ENCODE results near the gene FOLR1.
A peak's percentile ranks its signal among the peaks of the same experiment; 100 is the strongest.

Gene FOLR1

DNA sequence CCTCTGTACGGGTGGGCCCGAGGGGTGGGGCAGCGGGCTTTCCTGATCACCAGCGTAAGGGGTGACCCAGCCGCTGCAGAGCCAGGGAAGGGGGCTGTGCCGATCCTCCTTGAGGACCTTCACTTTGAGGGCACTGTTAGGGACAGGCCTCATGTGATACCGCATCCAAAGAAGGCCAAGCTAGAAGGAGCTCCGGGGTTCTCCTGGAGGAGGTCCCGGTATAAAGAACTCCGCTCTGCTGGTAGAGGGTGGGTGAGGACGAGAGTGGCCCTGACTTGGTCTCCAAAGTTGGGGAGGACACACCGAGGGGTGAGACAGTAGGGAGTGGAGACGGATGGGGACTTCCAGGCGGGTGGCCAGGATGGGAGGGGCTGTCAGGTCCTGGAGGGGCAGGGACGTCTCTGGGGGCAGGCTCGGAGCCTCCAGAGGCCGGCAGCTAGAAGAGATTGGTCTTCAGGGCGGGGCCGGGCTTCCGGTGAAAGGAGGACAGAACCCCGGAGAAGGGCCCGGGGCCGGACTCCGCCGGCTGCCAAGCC, 47.4 kb downstream of the FOLR1 start:
- TF ChIP-seq, protein P1, sequence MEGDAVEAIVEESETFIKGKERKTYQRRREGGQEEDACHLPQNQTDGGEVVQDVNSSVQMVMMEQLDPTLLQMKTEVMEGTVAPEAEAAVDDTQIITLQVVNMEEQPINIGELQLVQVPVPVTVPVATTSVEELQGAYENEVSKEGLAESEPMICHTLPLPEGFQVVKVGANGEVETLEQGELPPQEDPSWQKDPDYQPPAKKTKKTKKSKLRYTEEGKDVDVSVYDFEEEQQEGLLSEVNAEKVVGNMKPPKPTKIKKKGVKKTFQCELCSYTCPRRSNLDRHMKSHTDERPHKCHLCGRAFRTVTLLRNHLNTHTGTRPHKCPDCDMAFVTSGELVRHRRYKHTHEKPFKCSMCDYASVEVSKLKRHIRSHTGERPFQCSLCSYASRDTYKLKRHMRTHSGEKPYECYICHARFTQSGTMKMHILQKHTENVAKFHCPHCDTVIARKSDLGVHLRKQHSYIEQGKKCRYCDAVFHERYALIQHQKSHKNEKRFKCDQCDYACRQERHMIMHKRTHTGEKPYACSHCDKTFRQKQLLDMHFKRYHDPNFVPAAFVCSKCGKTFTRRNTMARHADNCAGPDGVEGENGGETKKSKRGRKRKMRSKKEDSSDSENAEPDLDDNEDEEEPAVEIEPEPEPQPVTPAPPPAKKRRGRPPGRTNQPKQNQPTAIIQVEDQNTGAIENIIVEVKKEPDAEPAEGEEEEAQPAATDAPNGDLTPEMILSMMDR (conservative IDR thresholded peaks at IDR 0.05; ENCODE audit: low read depth, low read length) = no peak
- peak; percentile 47 for DNase-seq (ENCODE audit: low read depth)
- H3K4me3 ChIP-seq (ENCODE audit: low read depth, low read length) = peak overlapping the region; percentile 28

DNA sequence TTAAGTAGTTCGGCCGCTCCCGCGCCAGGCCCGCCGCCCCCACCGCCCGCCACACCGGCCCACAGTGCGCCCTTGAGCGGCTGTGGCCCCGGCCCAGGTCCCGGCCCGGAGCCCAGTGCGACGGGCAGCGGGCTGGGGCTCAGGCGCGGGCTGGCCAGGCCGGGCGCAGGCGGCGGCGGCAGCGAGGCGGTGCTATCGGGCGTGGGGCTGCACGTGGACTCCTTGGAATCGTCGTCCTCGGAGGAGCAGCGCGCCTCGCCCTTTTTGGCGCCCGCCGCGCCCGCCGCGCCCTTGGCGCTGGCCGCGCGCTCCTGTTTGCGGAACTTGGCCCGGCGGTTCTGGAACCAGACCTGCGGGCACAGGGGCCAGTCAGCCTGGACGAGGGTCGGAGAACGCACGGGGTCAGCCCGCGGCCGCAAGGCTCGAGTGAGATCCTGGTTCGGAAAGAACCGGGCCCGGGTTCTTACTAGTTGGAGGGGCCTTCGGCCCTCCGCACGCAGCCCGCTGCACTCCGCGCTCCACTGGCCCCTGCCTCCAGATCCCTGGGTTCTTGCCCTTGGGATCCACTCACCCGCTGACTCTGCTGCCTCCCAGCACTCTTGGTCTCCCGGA, 48.0 kb downstream of the FOLR1 start:
- peak; percentile 30 for DNase-seq (ENCODE audit: low read depth)
- peak overlapping the region; percentile 28 for H3K4me3 ChIP-seq (ENCODE audit: low read depth, low read length)

DNA sequence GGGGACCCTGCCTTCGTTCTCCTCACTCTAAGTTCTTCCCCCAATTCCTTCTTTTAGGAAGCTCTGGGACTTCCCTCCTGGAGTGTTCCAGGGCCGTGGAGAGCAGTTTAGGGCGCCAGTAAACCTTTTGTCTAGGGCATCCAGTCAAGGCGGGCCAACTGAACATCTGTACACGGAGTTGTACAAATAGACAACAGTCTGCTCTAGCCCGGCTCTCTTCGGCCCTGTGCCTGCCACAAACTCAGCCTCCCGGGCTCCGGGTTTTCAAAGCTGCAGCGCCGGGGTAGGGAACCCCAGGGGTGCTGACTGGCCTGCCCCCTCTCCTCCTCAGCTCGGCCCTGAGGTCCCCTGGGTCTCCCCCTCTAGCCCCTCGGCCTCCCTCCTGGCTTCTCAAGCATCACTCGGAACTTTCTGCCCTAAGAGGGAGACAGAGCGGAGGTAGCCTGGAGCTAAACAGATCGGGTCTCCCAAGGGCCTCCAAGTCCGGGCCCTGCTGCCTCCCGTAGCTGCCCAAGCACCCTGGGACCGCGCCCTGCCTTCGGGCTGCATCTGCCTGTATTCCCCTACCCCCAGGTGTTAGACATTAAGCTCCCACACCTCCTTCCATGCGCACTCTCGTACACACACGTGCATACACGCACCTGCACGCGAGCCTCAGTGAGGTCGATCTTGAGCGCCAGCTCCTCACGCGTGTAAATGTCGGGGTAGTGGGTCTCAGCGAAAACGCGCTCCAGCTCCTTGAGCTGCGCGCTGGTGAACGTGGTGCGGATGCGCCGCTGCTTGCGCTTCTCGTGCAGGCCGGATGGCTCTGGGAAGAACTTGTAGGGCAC, 48.7 kb downstream of the FOLR1 start:
- TF ChIP-seq, protein P1 (conservative IDR thresholded peaks at IDR 0.05; ENCODE audit: low read depth, low read length) = no peak
- DNase-seq (ENCODE audit: low read depth) = peak; percentile 34
- H3K4me3 ChIP-seq (ENCODE audit: low read depth, low read length) = no peak overlapping the region

More for the DNA sequence above, 48.0 kb downstream of the FOLR1 start:
- TF ChIP-seq, protein P1 (conservative IDR thresholded peaks at IDR 0.05; ENCODE audit: low read depth, low read length) = no peak

DNA sequence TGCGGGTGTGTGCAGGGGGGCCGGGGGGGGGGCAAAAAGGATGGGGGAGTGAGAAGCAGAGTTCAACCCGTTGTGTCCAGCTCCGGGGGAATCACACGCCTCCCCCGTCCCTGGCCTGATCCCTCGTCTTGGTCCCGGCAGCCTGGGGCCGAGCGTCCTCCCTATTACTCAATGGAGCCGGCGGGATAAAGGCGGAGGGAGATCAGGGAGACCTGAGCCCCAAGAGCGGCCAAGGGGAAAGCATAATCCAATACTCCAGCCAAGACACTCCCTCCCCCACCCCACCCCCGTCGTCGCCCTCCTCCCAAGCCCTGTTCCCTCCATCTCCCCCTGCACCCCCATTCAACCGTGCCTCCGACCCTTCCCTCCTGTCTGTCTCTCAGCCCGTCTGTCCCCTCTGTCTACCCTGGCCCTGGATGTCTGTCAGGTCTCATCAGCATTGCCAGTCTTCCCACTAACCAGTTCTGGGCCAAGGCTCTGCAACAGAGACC, 49.4 kb downstream of the FOLR1 start:
- no peak overlapping the region for H3K4me3 ChIP-seq (ENCODE audit: low read depth, low read length)
- DNase-seq (ENCODE audit: low read depth) = no peak
- TF ChIP-seq, protein P1 (conservative IDR thresholded peaks at IDR 0.05; ENCODE audit: low read depth, low read length) = no peak

DNA sequence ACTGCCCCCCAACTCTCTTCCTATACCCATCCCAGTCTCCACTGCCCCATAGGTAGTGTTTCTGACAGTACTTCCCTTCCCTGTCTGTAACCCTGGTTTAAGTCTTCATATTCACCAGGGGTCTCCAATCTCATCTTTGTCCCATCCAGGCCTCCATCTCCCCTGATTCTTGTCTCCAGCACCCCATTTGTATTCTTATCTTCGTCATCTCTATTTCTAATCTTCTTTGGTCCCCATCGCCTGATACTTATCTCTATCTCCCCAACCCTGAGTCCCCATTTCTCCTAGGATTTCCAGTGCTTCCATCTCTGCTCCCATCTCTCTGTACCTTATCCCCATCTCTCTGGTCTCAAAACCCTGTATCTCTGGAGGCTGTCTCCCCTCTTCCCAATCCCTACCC, 50.2 kb downstream of the FOLR1 start:
- DNase-seq (ENCODE audit: low read depth) = no peak
- TF ChIP-seq, protein P1 (conservative IDR thresholded peaks at IDR 0.05; ENCODE audit: low read depth, low read length) = no peak
- no peak overlapping the region for H3K4me3 ChIP-seq (ENCODE audit: low read depth, low read length)

DNA sequence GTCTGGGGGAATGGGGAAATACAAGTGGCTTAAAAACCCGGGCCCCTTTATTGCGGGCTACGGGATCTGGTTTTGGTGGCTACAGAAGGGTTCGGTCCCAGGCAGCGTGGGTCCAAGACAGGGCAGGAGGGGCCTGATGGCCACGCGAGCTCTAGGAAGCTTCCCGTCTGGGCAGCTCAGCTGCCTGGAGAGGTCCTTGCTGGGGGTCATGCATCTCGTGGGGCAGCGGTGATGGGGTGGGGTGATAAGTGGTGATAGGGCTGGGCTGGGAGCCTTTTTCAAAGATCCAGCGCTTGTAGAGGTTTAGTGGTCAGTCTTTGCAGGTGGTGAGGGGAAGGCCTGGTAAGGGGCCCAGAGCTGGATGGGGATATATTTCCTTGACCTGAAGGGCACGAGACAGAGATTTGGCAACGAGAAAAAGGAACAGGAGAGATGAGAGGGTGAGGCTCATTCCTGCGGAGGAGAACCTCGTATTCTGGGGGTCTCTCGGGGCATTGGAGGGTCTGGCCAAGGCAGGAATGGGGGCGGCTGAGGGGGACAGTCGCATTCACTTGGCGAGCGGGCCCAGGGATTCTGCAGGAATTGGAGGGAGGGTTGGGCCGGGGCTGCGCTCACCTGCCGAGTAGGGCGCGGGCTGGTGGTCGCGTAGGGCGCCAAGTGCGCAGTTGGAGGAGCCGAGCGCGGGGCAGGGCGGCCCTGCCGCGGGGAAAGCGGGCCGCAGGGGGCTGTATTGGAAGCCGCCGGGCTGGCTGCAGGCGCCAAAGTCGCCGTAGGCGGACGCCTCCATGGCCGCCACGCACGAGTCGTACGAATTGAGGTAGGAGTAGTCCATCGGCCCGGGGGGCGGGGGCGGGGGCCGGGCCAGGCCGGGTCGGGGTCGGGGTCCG, 51.5 kb downstream of the FOLR1 start:
- TF ChIP-seq, protein P1 (conservative IDR thresholded peaks at IDR 0.05; ENCODE audit: low read depth, low read length) = no peak
- H3K4me3 ChIP-seq (ENCODE audit: low read depth, low read length) = no peak overlapping the region
- no peak for DNase-seq (ENCODE audit: low read depth)

All from choroid plexus epithelial cell (primary cell).